Inflammatory macrophage (primary cell): ENCODE data around the gene MALAT1.
A peak's percentile ranks its signal among the peaks of the same experiment; 100 is the strongest.

Experiments
- DNase-seq, 2 donors: peaks; one replicate each; pipeline ENCODE4 v3.0.0-alpha.2; 2020 to 2022

The MALAT1 gene

GRCh38 chr11:65540290-65541092 is 41.6 kb downstream of the MALAT1 start:
- peak; percentile 97 to 98 for DNase-seq

GRCh38 chr11:65541093-65541982 is 42.5 kb downstream of the MALAT1 start:
- DNase-seq = no peak

GRCh38 chr11:65542738-65543390 is 44.0 kb downstream of the MALAT1 start:
- no peak for DNase-seq

GRCh38 chr11:65545853-65546216 is 47.0 kb downstream of the MALAT1 start:
- no peak for DNase-seq

- peak; percentile 86 to 88 for DNase-seq
These were observed 47.5 kb downstream of the MALAT1 start for GRCh38 chr11:65546217-65546958.

GRCh38 chr11:65547446-65548125 is 48.7 kb downstream of the MALAT1 start:
- DNase-seq = no peak

- DNase-seq = no peak
These were observed 49.5 kb downstream of the MALAT1 start for GRCh38 chr11:65548395-65548794.

GRCh38 chr11:65549096-65549495 is 50.3 kb downstream of the MALAT1 start:
- peak; percentile 53 to 79 for DNase-seq

GRCh38 chr11:65551572-65552387 is 52.9 kb downstream of the MALAT1 start:
- peak; percentile 54 to 68 for DNase-seq

- DNase-seq = peak; percentile 89 to 95
These were observed 53.6 kb downstream of the MALAT1 start for GRCh38 chr11:65552388-65552951.

- DNase-seq = peak; percentile 58 to 82
These were observed 54.6 kb downstream of the MALAT1 start for GRCh38 chr11:65553301-65554001.

GRCh38 chr11:65554057-65554818 is 55.4 kb downstream of the MALAT1 start:
- no peak for DNase-seq

- no peak for DNase-seq
These were observed 56.1 kb downstream of the MALAT1 start for GRCh38 chr11:65554842-65555430.

- DNase-seq = peak; percentile 58 to 60
These were observed 56.9 kb downstream of the MALAT1 start for GRCh38 chr11:65555693-65556231.
